ENCODE data around the gene ASB2. TPM values are rescaled to one million over a fixed set of nuclear protein-coding genes. Genes with fewer than 3 reads are reported as not detected.

ASB2 gene
- total and polyA plus RNA-seq, 2 of the 4 experiments (the other 2 are of a cell fraction) = 0.54 to 0.77 TPM

DNA sequence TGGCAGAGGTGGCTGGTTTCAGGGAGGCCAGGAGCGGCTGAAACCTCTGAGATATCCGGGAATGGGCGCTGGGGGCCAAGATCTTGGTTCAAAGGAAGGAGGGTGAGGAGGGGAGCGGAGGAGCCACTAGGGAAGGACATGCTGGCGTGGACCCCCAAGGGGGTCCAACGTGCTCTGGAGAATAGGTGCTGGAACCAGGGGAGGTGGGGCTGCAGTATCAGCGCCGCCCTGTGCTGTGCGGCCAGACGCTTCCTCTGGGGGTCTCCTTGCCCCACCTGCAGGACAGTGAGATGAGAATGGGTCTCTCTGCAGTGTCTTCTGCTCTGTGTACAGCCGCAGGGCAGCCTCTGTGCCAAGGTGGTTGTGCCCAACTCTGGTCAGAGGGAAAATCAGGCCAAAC lies 46.7 kb downstream of the ASB2 start:
- H3K4me1 ChIP-seq (ENCODE audit: control insufficient read depth, insufficient read depth, low read length) = no peaks in the 10 kb centered on the region
- BruUV-seq (replicated peaks) = no TSS peak
- H3K23ac ChIP-seq (ENCODE audit: low read depth, low read length) = no peak overlapping the region
- H3K79me1 ChIP-seq (ENCODE audit: low read depth in 1 of 2, low read length in 2 of 2) = no peaks in the 10 kb centered on the region
- in situ Hi-C loops (cut with MboI; ENCODE audit: low sequenced_read_pairs) (no loop called here), intact Hi-C loops (cut with micrococcal nuclease) (no loop called here), dilution Hi-C loops (cut with HindIII; ENCODE audit: low sequenced_read_pairs, unreplicated experiment) (no loop called here)
- no peak overlapping the region for H3K4ac ChIP-seq (ENCODE audit: low read depth, low read length)
- no peak overlapping the region for H2BK120ac ChIP-seq (ENCODE audit: low read depth, low read length)
- DNase-seq = no peak
- H4K5ac ChIP-seq (ENCODE audit: low read depth, low read length) = no peak overlapping the region
- no peak overlapping the region for H3K9ac ChIP-seq (ENCODE audit: low read depth, low read length)
- H3K9me1 ChIP-seq (ENCODE audit: insufficient read depth, low read length) = no peaks in the 10 kb centered on the region
- ChIA-PET CTCF (no interaction called here), POLR2A (ENCODE audit: unreplicated experiment) (no interaction called here)
- H2BK20ac ChIP-seq (ENCODE audit: low read depth, low read length) = no peak overlapping the region
- no peak overlapping the region for H2BK15ac ChIP-seq (ENCODE audit: low read depth, low read length)
- H3K56ac ChIP-seq (ENCODE audit: extremely low read depth, insufficient read depth, low read length) = no peak overlapping the region
- H3K36me3 ChIP-seq (ENCODE audit: control insufficient read depth, insufficient read depth, low read length) = no peaks in the 10 kb centered on the region
- no peak overlapping the region for H4K8ac ChIP-seq (ENCODE audit: low read depth in 2 of 2, low read length in 2 of 2)
- no peak overlapping the region for H2AK5ac ChIP-seq (ENCODE audit: low read depth, low read length)
- H3K4me3 ChIP-seq (ENCODE audit: insufficient read depth, low read depth, low read length) = no peak overlapping the region
- H4K20me1 ChIP-seq (ENCODE audit: insufficient read depth, low read length) = no peaks in the 10 kb centered on the region
- no peak overlapping the region for H3K4me2 ChIP-seq (ENCODE audit: low read depth, low read length)
- ATAC-seq (ENCODE audit: low read depth) = no peak
- no peak overlapping the region for H2AK9ac ChIP-seq (replicated peaks; ENCODE audit: low read depth, low read length, poor library complexity)
- WGBS, 2 experiments (ENCODE audit: extremely low coverage in 2 of 2, insufficient read length in 1 of 2) = 60% methylated on average over 2 of the region's 11 CpGs; no CpG with 5 or more reads in 1 of the 2 experiments
- H3K27ac ChIP-seq (ENCODE audit: insufficient read depth, low read length) = no peak overlapping the region
- H4K91ac ChIP-seq (ENCODE audit: insufficient read depth, low read depth, low read length) = no peak overlapping the region
- H3K27me3 ChIP-seq (ENCODE audit: control insufficient read depth, insufficient read depth, low read length) = peaks cover 21% of the 10 kb centered on the region
- H3K18ac ChIP-seq (ENCODE audit: low read depth, low read length) = no peak overlapping the region
- H2BK5ac ChIP-seq (ENCODE audit: low read depth, low read length, poor library complexity, severe bottlenecking) = no peak overlapping the region
- H2AFZ ChIP-seq (replicated peaks; ENCODE audit: low read length, poor library complexity) = no peak overlapping the region
- H3K9me3 ChIP-seq (ENCODE audit: control insufficient read depth, insufficient read depth, low read length) = no peaks in the 10 kb centered on the region
- TF ChIP-seq, protein P1, sequence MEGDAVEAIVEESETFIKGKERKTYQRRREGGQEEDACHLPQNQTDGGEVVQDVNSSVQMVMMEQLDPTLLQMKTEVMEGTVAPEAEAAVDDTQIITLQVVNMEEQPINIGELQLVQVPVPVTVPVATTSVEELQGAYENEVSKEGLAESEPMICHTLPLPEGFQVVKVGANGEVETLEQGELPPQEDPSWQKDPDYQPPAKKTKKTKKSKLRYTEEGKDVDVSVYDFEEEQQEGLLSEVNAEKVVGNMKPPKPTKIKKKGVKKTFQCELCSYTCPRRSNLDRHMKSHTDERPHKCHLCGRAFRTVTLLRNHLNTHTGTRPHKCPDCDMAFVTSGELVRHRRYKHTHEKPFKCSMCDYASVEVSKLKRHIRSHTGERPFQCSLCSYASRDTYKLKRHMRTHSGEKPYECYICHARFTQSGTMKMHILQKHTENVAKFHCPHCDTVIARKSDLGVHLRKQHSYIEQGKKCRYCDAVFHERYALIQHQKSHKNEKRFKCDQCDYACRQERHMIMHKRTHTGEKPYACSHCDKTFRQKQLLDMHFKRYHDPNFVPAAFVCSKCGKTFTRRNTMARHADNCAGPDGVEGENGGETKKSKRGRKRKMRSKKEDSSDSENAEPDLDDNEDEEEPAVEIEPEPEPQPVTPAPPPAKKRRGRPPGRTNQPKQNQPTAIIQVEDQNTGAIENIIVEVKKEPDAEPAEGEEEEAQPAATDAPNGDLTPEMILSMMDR (conservative IDR thresholded peaks at IDR 0.05; ENCODE audit: low read depth, low read length) = no peak
- TF ChIP-seq SMC3 (IDR thresholded peaks at IDR 0.05; ENCODE audit: low read depth, low read length) = no peak
- no peak for TF ChIP-seq MAZ (IDR thresholded peaks at IDR 0.05; ENCODE audit: borderline replicate concordance, low read depth, low read length)
- no peak for TF ChIP-seq CEBPB (IDR thresholded peaks at IDR 0.05; ENCODE audit: low read depth, low read length)
- TF ChIP-seq MAFK (IDR thresholded peaks at IDR 0.05; ENCODE audit: low read depth, low read length) = no peak
- no peak for TF ChIP-seq FOS (IDR thresholded peaks at IDR 0.05; ENCODE audit: low read depth, low read length)
- TF ChIP-seq, protein P2, sequence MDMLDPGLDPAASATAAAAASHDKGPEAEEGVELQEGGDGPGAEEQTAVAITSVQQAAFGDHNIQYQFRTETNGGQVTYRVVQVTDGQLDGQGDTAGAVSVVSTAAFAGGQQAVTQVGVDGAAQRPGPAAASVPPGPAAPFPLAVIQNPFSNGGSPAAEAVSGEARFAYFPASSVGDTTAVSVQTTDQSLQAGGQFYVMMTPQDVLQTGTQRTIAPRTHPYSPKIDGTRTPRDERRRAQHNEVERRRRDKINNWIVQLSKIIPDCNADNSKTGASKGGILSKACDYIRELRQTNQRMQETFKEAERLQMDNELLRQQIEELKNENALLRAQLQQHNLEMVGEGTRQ (IDR thresholded peaks at IDR 0.05; ENCODE audit: low read depth, low read length) = no peak
- TF ChIP-seq RFX5 (IDR thresholded peaks at IDR 0.05; ENCODE audit: low read depth, low read length) = no peak
- TF ChIP-seq BHLHE40 (IDR thresholded peaks at IDR 0.05; ENCODE audit: low read depth, low read length) = no peak
- no peak for TF ChIP-seq NFE2L2 (IDR thresholded peaks at IDR 0.05; ENCODE audit: low read depth, low read length)
- TF ChIP-seq CHD1 (IDR thresholded peaks at IDR 0.05; ENCODE audit: low read depth, low read length) = no peak
- no peak for TF ChIP-seq RAD21 (IDR thresholded peaks at IDR 0.05; ENCODE audit: low read length)
- TF ChIP-seq ELK1 (IDR thresholded peaks at IDR 0.05; ENCODE audit: borderline replicate concordance, low read depth, low read length) = no peak
- no peak for TF ChIP-seq MXI1 (IDR thresholded peaks at IDR 0.05; ENCODE audit: borderline replicate concordance, low read depth, low read length)
- TF ChIP-seq POLR2A (IDR thresholded peaks at IDR 0.05; ENCODE audit: low read depth, low read length) = no peak
- no peak for TF ChIP-seq RCOR1 (IDR thresholded peaks at IDR 0.05; ENCODE audit: insufficient replicate concordance, low read length)
- no peak overlapping the region for H3K14ac ChIP-seq (replicated peaks; ENCODE audit: low read depth, low read length)

Measured in IMR-90 (cell line).